Fibroblast of pulmonary artery (primary cell): ENCODE data around the gene NLN.

ENCODE experiments used
- DNase-seq: peaks from one replicate; pipeline ENCODE4 v3.0.0-alpha.2; 2010; ENCODE audit warnings: low read depth
- H3K4me3 ChIP-seq: replicated peaks from 2 replicates; pipeline ENCODE4 v1.5.1; 2011; ENCODE audit warnings: low read depth, mild to moderate bottlenecking, control low read depth, low read length, moderate library complexity
- TF ChIP-seq, protein P1 (sequence below): IDR thresholded peaks from 2 replicates; pipeline ENCODE4 v1.5.1; 2011; ENCODE audit warnings: mild to moderate bottlenecking, control low read depth, low read length, inconsistent platforms; ENCODE audit errors: missing control alignments

The NLN gene

DNA sequence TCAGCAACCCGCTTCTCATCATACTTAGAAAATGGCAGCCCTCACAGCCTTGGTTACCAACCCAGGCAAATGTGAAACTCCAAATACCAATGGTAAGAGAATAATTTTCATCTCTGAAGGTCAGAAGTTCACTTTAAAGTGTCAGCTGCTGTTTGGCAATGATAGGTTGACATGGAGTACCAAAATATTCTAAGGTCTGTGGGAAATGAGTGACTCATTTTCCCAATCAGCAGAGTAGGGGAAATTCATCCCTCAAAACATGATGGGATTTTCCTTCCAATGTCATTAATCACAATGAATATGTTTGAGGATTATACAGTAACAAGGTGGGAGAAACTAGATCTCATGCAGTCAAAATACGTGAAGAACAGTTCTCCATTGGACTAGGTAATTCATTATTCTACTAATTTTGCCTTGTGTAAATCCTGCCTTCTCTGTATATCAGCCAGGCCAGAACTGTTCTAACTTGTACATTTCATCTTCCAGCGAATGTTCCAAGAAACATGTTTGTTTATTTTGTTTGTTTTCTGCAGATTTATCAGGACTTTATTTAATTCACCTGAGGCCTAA is 151.3 kb downstream of the NLN start:
- H3K4me3 ChIP-seq = no peak overlapping the region
- TF ChIP-seq, protein P1, sequence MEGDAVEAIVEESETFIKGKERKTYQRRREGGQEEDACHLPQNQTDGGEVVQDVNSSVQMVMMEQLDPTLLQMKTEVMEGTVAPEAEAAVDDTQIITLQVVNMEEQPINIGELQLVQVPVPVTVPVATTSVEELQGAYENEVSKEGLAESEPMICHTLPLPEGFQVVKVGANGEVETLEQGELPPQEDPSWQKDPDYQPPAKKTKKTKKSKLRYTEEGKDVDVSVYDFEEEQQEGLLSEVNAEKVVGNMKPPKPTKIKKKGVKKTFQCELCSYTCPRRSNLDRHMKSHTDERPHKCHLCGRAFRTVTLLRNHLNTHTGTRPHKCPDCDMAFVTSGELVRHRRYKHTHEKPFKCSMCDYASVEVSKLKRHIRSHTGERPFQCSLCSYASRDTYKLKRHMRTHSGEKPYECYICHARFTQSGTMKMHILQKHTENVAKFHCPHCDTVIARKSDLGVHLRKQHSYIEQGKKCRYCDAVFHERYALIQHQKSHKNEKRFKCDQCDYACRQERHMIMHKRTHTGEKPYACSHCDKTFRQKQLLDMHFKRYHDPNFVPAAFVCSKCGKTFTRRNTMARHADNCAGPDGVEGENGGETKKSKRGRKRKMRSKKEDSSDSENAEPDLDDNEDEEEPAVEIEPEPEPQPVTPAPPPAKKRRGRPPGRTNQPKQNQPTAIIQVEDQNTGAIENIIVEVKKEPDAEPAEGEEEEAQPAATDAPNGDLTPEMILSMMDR = no peak
- peak; percentile 27 for DNase-seq

DNA sequence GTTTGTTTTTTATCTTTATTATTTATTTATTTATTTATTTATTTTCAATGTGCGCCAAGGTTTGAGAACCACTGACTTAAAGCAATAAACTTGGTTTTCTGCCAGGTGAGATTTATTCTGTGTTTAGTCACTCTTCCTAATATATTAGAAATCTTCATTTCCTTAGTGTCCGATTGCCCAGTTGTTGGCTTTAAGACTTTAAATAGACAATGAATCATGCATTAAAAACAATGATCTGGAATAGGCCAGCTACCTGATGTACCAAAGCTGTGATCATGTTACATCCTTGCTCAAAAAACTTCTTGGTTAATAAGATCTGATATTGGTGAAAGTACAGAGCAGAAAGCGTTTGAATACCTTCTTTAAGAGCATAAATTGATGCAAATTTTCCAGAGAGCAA is 152.2 kb downstream of the NLN start:
- peak; percentile 58 for DNase-seq
- TF ChIP-seq, protein P1 = no peak
- H3K4me3 ChIP-seq = no peak overlapping the region

DNA sequence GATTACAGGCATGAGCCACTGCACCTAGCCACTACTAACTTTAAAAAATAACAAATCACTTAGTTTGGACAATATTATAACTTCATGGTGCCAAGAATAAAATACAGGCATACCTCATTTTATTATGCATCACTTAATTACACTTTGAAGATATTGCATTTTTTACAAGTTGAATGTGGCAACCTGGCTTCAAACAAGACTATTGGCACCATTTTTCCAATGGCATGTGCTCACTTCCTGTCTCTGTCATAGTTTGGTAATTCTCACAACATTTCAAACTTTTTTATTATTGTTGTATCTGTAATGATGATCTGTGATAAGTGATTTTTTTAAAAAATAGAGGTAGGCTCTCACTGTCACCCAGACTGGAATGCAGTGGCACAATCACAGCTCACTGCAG is 154.5 kb downstream of the NLN start:
- TF ChIP-seq, protein P1 = no peak
- no peak overlapping the region for H3K4me3 ChIP-seq
- no peak for DNase-seq

DNA sequence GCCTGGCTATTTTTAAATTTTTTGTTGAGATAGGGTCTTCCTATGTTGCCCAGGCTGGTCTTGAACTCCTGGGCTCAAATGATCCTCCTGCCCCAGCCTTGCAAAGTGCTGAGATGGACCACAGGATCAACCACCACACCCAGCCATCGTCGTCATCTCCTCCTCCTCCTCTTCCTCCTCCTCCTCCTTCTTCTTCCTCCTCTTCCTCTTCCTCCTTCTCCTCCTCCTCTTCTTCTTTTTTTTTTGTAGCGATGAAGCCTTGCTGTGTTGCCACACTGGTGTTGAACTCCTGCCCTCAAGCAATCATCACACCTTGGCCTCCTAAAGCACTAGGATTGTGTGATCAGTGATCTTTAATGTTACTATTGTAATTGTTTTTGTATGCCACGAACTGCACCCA is 155.0 kb downstream of the NLN start:
- no peak for DNase-seq
- TF ChIP-seq, protein P1 = no peak
- no peak overlapping the region for H3K4me3 ChIP-seq
